Lower leg skin (tissue), 3 donors: ENCODE measurements around the gene MAP3K7.

ENCODE experiments used
- POLR2A ChIP-seq, 2 donors: fragments of 450-650 bp; IDR thresholded peaks; one replicate each; pipeline ENCODE4 v1.6.1; 2016 to 2017; ENCODE audit warnings: antibody characterized with exemption in 2 of 2, mild to moderate bottlenecking in 1 of 2, moderate library complexity in 1 of 2
- TF ChIP-seq, protein P1 (sequence below), 3 donors: fragments of 450-650 bp; IDR thresholded peaks; one replicate each; pipeline ENCODE4 v1.5.1; 2016; ENCODE audit warnings: antibody characterized with exemption in 3 of 3, mild to moderate bottlenecking in 3 of 3, moderate library complexity in 2 of 3

GRCh38 chr6:90537027-90537426, 49.8 kb downstream of the MAP3K7 start:
- TF ChIP-seq, protein P1, sequence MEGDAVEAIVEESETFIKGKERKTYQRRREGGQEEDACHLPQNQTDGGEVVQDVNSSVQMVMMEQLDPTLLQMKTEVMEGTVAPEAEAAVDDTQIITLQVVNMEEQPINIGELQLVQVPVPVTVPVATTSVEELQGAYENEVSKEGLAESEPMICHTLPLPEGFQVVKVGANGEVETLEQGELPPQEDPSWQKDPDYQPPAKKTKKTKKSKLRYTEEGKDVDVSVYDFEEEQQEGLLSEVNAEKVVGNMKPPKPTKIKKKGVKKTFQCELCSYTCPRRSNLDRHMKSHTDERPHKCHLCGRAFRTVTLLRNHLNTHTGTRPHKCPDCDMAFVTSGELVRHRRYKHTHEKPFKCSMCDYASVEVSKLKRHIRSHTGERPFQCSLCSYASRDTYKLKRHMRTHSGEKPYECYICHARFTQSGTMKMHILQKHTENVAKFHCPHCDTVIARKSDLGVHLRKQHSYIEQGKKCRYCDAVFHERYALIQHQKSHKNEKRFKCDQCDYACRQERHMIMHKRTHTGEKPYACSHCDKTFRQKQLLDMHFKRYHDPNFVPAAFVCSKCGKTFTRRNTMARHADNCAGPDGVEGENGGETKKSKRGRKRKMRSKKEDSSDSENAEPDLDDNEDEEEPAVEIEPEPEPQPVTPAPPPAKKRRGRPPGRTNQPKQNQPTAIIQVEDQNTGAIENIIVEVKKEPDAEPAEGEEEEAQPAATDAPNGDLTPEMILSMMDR (IDR thresholded peaks at IDR 0.05): no peak
- TF ChIP-seq POLR2A (IDR thresholded peaks at IDR 0.05): no peak
